GM19240 (cell line): Measurements from ENCODE around the gene DNAJC7.
A peak's percentile ranks its signal among the peaks of the same experiment; 100 is the strongest.
"Not testable (repeated sequence)": the region's sequence is repeated elsewhere in the genome, so short reads cannot be mapped to it uniquely, and the experiment has no call there.

Source experiments
- DNase-seq: peaks from one replicate; pipeline ENCODE4 v3.0.0; 2011; ENCODE audit warnings: low spot score; ENCODE audit not compliant: insufficient read length

DNAJC7 gene

DNA sequence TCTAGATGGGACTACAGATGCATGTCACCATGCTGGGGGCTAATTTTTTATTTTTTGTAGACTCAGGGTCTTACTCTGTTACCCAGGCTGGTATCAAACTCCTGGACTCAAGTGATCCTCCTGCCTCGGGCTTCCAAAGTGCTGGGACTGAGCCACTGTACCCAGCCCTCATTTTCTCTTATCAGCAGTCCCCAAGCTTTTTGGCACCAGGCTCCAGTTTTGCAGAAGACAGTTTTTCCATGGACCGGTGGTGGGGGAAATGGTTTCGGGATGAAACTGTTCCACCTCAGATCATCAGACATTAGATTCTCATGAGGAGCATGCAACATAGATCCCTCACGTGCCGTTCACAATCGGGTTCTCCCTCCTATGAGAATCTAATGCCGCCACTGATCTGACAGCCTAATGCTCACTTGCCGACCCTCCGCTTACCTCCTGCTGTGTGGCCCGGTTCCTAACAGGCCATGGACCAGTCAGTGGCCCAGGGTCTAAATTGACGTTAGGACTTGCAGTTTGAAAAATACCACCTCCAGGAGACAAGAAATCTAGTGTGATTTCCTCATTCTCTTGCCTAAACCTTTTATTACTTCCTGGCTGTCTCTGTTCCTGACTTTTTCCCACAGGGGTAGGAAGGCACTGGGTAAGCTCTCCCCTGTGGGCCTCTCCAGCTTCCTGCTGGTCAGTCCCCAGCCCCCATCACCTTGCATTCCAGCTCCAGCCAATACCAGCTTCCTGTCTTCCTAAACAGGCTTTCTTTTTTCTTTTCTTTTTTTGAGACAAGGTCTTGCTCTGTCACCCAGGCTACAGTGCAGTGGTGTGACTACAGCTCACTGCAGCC, 60.0 kb downstream of the DNAJC7 start:
- no peak for DNase-seq

DNA sequence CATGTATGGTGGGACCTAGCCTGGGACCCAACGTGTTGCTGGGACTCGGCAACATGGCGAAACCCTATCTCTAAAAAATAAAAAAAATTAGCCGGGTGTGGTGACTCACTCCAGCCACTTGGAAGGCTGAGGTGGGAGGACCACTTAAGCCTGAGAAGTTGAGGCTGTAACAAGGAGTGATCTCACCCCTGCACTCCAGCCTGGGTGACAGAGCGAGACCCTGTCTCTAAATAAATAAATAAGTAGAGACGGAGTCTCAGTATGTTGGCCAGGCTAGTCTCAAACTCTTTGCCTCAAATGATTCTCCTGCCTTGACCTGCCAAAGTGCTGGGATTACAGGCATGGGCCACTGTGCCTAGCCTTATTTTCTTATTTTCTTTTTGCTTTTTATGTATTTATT, 60.7 kb downstream of the DNAJC7 start:
- no peak for DNase-seq

DNA sequence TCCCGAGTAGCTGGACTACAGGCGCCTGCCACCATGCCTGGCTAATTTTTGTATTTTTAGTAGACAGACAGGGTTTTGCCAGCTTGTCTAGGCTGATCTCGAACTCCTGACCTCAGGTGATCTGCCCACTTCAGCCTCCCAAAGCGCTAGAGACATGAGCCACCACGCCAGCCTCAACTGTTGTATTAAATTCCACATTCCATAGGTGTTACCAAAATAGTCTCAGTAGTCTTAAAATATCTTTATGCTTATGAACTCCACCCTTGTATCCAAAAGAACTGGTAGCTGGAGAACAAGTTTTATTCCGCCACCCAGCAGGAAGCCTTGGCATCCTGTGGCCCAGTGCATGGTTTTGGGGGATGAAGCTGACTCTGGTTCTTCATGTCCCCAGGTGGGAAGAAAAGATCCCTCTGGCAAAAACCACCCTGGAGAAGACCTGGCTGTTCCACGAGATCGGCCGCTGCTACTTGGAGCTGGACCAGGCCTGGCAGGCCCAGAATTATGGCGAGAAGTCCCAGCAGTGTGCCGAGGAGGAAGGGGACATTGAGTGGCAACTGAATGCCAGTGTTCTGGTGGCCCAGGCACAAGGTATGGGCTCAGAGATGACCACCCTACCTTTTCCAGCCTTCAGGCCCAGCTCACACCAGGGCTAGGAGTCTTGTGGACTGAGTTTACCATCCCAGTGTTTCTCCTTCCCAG, 68.3 kb downstream of the DNAJC7 start:
- DNase-seq, result no peak

DNA sequence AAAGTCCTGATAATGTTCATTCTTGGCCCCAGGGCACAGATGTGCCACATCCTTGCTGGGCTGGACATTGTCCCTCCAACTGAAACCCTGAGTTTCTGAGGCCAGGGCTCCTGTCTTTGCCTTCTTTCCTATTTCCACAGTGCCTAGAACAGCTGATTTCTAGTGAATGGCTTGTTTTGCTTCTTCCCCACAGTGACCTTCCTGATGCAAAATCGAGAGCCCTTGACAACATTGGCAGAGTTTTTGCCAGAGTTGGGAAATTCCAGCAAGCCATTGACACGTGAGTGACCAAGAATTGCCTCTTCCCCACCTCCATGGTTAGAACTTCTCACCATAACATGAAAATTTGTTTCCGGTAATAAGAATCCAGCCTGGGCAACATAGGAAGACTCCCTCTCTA, 72.3 kb downstream of the DNAJC7 start:
- no peak for DNase-seq

DNA sequence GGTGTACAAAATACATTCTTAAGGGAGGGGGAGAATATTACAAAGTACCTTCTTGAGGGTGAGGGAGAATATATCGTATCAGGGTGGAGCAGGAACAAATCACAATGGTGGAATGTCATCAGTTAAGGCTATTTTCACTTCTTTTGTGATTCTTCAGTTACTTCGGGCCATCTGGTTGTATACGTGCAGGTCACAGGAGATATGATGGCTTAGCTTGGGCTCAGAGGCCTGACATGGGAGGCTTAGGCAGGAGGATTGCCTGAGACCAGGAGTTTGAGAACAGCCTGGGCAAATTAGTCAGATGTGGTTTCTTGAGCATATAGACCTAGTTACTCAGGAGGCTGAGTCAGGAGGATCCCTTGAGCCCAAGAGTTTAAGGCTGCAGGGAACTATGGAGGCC, 73.7 kb downstream of the DNAJC7 start:
- DNase-seq, result no peak

DNA sequence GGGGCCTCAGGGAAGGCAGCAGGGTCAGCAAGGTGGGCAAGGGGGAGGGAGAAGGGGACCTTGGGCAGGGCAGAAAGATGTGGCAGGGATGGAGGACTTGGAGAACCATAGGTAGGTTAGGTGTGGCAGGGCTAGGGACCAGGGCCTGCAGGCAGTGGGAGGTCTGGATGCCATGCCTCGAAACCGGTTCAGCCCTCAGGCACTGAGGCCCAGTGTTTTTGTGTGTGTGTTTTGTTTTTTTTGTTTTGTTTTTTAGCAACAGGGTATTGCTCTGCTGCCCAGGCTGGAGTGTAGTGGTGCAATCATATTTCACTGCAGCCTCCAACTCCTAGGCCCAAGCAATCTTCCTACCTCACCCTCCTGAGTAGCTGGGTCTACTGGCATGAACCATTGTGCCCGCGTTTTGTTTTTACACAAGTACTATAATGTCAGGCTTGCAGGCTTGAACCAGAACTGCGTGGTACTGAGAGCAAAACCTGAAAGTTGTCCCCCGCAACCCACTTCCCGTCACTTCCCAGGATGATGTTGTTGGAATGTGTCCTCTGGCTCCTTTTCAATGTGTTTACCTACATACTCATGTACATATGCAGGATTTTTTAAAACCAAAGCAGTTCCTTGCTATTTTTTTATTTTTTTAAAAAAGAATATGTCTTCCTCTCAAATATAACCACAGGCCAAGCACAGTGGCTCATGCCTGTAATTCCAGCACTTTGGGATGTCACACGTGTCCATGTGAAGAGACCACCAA, 74.4 kb downstream of the DNAJC7 start:
- DNase-seq, result no peak

DNA sequence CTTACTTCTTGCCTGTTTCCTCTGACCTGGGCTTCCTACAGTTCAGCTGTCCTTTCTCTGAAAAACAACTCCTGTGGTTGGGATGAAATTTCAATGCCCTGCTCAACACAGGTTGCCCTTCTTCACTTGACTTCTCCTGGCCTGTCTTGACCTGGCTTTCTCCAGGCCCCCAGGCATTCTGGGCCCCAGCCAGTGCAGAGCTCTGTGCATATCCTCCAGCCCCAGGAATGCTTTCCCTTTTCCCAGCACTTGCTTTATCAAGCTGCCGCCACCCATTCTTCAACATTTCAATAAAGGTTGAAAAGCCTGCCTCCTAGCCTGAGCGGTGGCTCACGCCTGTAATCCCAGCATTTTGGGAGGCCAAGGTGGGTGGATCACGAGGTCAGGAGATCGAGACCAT, 76.1 kb downstream of the DNAJC7 start:
- DNase-seq, result no peak

DNA sequence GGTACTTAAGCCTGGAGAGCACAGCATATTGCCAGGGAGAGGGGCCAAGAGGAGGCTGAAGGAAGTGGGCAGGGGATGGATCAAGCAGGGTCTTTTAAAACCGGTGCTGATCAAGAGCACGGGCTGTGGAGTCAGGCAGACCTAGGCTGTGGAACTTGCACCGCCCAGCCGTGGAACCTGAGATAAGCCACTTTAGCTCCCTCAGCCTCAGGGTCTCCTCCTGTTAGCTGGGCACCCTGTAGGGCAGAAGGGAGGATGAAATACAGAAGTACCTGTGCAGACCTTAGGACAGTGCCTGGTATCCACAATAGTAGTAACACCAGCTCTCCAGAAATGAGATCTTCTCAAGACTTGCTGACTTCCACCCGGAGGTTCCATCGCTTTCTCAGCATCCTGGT, 77.5 kb downstream of the DNAJC7 start:
- DNase-seq, result no peak

DNA sequence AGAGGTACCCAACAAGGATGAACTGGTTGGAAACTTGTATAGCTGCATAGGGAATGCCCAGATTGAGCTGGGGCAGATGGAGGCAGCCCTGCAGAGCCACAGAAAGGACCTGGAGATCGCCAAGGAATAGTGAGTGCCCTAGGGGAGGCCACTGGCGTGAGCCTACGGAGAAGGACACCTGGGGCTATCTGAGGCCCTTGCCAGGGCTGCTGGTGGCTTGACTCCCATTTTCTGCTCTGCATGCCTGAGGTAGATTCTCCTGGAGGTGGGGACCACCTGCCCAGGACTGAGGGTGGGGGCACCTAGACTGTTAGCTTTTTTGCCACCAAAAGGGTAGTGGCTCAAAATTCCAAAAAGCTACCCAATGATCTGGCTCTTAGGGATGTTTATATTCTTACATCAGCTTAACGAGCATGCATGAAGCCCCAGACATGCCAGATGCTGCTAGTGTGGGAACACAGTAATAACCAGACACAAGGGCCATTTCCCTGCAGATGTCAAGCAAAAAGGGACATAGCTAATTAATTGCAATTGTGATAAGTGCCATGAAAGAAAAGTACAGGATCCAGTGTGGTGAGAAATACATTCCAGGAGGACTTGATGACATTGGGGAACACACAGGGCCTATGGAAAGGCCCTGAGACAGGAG, 78.1 kb downstream of the DNAJC7 start:
- no peak for DNase-seq

DNA sequence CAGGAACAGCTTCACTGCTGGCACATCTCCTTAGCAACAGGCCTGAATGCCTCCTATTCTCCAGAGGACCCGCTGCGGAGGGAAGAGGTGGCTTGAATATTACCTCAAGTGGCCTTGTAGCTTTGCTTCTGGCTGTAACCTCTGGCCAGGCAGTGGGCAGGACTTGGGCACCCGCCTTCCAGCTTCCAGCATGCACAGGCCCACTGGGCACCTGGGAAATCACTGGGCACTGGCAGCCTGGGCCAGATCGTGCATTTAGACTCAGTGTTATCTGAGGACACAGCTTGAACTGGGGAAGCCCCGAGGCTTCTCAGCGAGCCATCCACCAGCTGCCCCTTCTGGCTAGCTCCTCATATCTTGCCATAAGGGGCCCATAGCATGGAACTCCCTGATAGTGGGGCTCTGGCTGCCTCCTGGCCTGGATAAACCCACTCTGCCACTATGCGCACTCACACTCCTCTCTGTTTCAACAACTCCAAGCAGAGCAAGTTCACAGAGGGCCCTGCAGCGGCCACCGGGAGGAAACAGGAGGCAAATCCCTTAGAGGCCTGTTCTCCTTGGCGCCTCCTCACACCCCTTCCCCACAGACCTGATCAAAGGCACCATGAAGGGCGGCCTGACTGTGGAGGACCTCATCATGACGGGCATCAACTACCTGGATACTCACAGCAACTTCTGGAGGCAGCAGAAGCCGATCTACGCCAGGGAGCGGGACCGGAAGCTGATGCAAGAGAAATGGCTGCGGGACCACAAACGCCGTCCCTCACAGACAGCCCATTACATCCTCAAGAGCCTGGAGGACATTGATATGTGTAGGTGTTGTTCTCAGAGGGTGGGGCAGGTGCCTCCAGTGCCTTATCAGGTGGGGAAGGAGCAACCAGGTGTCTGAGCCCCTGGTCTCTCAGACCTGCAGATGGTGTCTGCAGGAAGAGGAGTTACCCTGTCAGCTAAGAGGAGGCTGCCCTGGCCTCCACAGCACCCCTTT, 79.0 kb downstream of the DNAJC7 start:
- no peak for DNase-seq

DNA sequence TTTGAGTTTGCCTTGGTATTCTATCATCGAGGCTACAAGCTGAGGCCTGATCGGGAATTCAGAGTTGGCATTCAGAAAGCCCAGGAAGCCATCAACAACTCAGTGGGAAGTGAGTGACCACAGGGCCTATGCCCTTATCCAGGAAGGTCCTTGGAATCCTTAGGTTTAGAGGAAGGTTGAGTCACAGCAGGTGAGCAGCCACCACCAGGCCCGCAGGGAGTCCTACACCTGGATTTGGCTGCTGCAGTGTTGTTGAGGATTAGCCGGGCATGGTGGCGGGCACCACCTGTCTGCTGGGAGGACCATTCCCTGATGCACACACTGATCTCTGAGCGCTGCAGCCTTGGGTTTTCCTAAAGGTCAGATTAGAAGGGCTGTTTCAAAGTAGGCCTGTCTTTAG, 81.6 kb downstream of the DNAJC7 start:
- no peak for DNase-seq

DNA sequence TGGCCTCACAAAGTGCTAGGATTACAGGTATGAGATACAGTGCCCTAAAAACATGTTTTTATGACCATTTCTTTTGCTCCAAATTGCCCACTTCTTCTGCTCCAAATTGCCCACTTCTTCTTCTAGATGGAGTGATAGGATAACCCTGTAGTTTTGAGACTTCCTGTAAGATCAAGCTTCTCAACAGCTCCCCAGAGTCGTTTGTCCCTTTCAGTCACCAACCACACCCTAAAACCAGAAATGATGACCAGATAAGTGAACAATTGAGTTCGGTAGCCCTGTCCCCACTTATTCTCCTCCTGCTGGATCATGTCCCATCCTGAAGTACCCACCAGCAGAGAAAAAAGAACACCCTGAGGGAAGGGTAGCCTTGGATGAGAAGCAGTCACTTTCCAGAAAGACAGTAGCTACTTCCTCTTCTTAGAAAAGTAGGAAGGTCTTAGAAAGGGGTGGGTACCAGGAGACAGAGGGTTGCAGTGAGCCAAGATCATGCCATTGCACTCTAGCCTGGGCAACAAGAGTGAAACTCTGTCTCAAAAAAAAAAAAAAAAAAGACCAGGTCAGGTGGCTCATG, 84.3 kb downstream of the DNAJC7 start:
- no peak for DNase-seq

DNA sequence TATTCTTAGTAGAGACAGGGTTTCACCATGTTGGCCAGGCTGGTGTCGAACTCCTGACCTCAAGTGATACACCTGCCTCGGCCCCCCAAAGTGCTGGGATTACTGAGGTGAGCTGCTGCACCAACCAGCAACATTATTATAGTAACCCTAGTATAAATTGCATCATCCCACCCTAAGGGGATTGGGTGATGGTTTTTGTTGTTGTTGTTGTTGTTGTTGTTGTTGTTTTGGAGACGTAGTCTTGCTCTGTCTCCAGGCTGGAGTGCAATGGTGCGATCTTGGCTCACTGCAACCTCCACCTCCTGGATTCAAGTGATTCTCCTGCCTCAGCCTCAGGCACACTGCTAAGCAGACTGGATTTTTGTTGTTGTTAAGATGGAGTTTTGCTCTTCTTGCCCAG, 85.5 kb downstream of the DNAJC7 start:
- not testable (repeated sequence) for DNase-seq

DNA sequence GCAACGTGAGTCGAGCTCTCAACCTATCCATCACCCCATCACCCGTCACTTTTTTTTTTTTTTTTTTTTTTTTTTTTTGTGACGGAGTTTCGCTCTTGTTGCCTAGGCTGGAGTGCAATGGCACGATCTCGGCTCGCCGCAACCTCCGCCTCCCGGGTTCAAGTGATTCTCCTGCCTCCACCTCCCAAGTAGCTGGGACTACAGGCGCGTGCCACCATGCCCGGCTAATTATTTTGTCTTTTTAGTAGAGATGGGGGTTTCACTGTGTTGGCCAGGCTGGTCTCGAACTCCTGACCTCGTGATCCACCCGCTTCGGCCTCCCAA, 86.4 kb downstream of the DNAJC7 start:
- not testable (repeated sequence) for DNase-seq

DNA sequence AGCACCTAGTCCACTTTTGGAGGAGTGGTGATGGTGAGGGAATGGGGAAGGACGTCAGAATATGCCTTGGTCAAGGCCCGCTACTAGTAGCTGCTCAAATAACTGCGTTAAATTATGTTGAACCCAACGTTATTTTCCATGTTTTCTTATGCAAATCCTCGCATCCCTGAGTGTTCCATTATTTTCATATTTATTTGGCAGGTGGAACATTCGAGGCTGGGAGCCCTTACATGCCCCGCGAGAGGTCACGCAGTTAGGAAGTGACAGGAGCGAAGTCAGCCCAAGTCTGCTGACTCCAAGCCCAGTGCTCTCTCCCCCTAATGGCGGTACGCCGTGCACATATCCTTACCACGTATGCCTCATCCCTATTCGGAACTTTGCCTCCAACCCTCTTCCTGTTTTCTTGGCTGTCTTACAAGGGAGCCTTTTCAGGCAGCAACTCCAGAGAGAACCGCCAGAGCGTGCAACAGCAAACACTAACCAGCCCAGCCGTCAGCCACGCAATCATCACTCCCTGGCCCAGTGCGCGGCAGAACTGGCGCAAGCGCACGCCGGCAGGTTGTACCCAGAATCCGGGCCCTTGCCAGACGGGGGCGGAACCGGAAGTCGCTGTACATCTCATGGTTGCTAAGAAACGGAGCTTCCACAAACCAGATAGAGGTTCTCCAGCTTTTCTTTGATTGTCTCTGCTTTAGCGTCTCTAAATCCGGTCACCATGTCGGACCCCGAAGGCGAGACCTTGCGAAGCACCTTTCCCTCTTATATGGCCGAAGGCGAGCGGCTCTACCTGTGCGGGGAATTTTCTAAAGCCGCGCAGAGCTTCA, 87.0 kb downstream of the DNAJC7 start, which contains the start of gene ODAD4:
TSS of gene ODAD4 (plus strand) at position 609 of the 824 bp plus-strand sequence. CDS start at position 716, 107 bp downstream.
- DNase-seq, result peak; percentile 92

DNA sequence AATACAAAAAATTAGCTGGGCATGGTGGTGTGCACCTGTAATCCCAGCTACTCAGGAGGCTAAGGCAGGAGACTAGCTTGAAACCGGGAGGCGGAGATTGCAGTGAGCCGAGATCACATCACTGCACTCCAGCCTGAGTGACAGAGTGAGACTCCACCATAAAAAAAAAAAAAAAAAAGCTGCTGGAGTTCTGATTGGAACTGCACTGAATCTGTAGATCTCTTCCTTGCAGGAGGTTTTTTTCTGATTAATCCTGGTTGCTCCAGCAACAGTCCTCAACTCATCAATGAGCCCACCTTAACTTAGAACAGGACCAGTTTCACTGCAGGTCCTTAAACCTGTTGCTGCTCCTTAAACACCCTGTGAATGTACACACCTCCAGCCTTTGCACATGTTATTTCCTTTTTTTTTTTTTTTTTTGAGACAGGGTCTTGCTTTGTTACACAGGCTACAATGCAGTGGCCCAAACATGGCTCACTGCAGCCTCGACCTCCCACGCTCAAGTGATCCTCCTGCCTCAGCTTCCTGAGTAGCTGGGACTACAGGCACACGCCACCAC, 88.5 kb downstream of the DNAJC7 start:
- DNase-seq, result no peak
